ENCODE data around the gene ROPN1L.
A peak's percentile ranks its signal among the peaks of the same experiment; 100 is the strongest.

Gene ROPN1L

GRCh38 chr5:10400411-10400810, 41.3 kb upstream of the ROPN1L start:
- Histone ChIP-seq H3K4me3 (ENCODE audit: low read depth in 1 of 2, low read length in 1 of 2) (no peak overlapping the region), H3K4me1 (ENCODE audit: control insufficient read depth in 1 of 2, insufficient read depth in 1 of 2, low read depth in 1 of 2, low read length in 1 of 2) (peaks cover 0 to 3% of the 10 kb centered on the region in 2 experiments), H3K27ac (no peak overlapping the region), H3K9me3 (no peaks in the 10 kb centered on the region), H3K36me3 (peaks cover 59% of the 10 kb centered on the region), H3K27me3 (no peaks in the 10 kb centered on the region)
- no peak for TF ChIP-seq CTCF (IDR thresholded peaks at IDR 0.05)

GRCh38 chr5:10400831-10401230, 40.8 kb upstream of the ROPN1L start:
- Histone ChIP-seq H3K36me3 (peaks cover 59% of the 10 kb centered on the region), H3K27ac (no peak overlapping the region), H3K27me3 (no peaks in the 10 kb centered on the region), H3K4me3 (ENCODE audit: low read depth in 1 of 2, low read length in 1 of 2) (no peak overlapping the region), H3K9me3 (no peaks in the 10 kb centered on the region), H3K4me1 (ENCODE audit: control insufficient read depth in 1 of 2, insufficient read depth in 1 of 2, low read depth in 1 of 2, low read length in 1 of 2) (peaks cover 0 to 3% of the 10 kb centered on the region in 2 experiments)
- TF ChIP-seq CTCF (IDR thresholded peaks at IDR 0.05): no peak

- Histone ChIP-seq H3K4me3 (ENCODE audit: low read depth in 1 of 2, low read length in 1 of 2) (no peak overlapping the region), H3K27me3 (no peaks in the 10 kb centered on the region), H3K27ac (no peak overlapping the region), H3K36me3 (peaks cover 59% of the 10 kb centered on the region), H3K4me1 (ENCODE audit: control insufficient read depth in 1 of 2, insufficient read depth in 1 of 2, low read depth in 1 of 2, low read length in 1 of 2) (peaks cover 0 to 3% of the 10 kb centered on the region in 2 experiments), H3K9me3 (no peaks in the 10 kb centered on the region)
- no peak for TF ChIP-seq CTCF (IDR thresholded peaks at IDR 0.05)
These were observed 40.2 kb upstream of the ROPN1L start for GRCh38 chr5:10401498-10401897.

- Histone ChIP-seq H3K4me3 (ENCODE audit: low read depth in 1 of 2, low read length in 1 of 2) (no peak overlapping the region), H3K27ac (no peak overlapping the region), H3K4me1 (ENCODE audit: control insufficient read depth in 1 of 2, insufficient read depth in 1 of 2, low read depth in 1 of 2, low read length in 1 of 2) (peaks cover 0 to 3% of the 10 kb centered on the region in 2 experiments), H3K27me3 (no peaks in the 10 kb centered on the region), H3K36me3 (peaks cover 66% of the 10 kb centered on the region), H3K9me3 (no peaks in the 10 kb centered on the region)
- no peak for TF ChIP-seq CTCF (IDR thresholded peaks at IDR 0.05)
These were observed 37.9 kb upstream of the ROPN1L start for GRCh38 chr5:10403829-10404228.

GRCh38 chr5:10406651-10407050, 35.0 kb upstream of the ROPN1L start:
- Histone ChIP-seq H3K9me3 (no peaks in the 10 kb centered on the region), H3K27me3 (no peaks in the 10 kb centered on the region), H3K27ac (peak overlapping the region; percentile 16), H3K36me3 (peaks cover 87% of the 10 kb centered on the region), H3K4me3 (ENCODE audit: low read depth in 1 of 2, low read length in 1 of 2) (no peak overlapping the region), H3K4me1 (ENCODE audit: control insufficient read depth in 1 of 2, insufficient read depth in 1 of 2, low read depth in 1 of 2, low read length in 1 of 2) (peaks cover 5 to 9% of the 10 kb centered on the region in 2 experiments)
- no peak for TF ChIP-seq CTCF (IDR thresholded peaks at IDR 0.05)

GRCh38 chr5:10409504-10409903, 32.2 kb upstream of the ROPN1L start:
- no peak for TF ChIP-seq CTCF (IDR thresholded peaks at IDR 0.05)
- H3K4me3 ChIP-seq (ENCODE audit: low read depth in 1 of 2, low read length in 1 of 2): no peak overlapping the region
- H3K27me3 ChIP-seq: no peaks in the 10 kb centered on the region
- no peaks in the 10 kb centered on the region for H3K9me3 ChIP-seq
- H3K4me1 ChIP-seq (ENCODE audit: control insufficient read depth in 1 of 2, insufficient read depth in 1 of 2, low read depth in 1 of 2, low read length in 1 of 2): peaks cover 5 to 9% of the 10 kb centered on the region in 2 experiments
- H3K27ac ChIP-seq: peak overlapping the region; percentile 59
- H3K36me3 ChIP-seq: peaks cover 90% of the 10 kb centered on the region
